GM18519 (cell line): ENCODE data around the gene TRAPPC5.

Source experiments
- ATAC-seq: cut with Tn5 transposase; IDR thresholded peaks from one replicate; pipeline ENCODE4 v1.9.1; 2021; ENCODE audit warnings: mild to moderate bottlenecking, moderate library complexity; ENCODE audit not compliant: unreplicated experiment, low FRiP score

TRAPPC5 gene

GRCh38 chr19:7674010-7675005, 6.3 kb upstream of the TRAPPC5 start:
- ATAC-seq, result no peak

- ATAC-seq, result no peak
Measured at GRCh38 chr19:7676376-7676775, 4.3 kb upstream of the TRAPPC5 start.

GRCh38 chr19:7676854-7677253, 3.8 kb upstream of the TRAPPC5 start, which contains the start of gene MCEMP1:
Gene MCEMP1 (plus strand): TSS chr19:7677090. CDS start chr19:7677121, 31 bp downstream.
- no peak for ATAC-seq

- no peak for ATAC-seq
Measured at GRCh38 chr19:7677669-7678311, 2.8 kb upstream of the TRAPPC5 start.

- ATAC-seq, result no peak
Measured at GRCh38 chr19:7678971-7679751, 1.5 kb upstream of the TRAPPC5 start.

- ATAC-seq, result no peak
Measured at GRCh38 chr19:7679771-7680605, 645 bp upstream of the TRAPPC5 start.

- no peak for ATAC-seq
Measured at GRCh38 chr19:7681340-7682174, 924 bp downstream of the TRAPPC5 start.

- no peak for ATAC-seq
Measured at GRCh38 chr19:7682175-7682855, 1.7 kb downstream of the TRAPPC5 start.

GRCh38 chr19:7685546-7686445, 5.2 kb downstream of the TRAPPC5 start:
- ATAC-seq, result no peak

- ATAC-seq, result no peak
Measured at GRCh38 chr19:7687177-7687576, 6.5 kb downstream of the TRAPPC5 start.

- no peak for ATAC-seq
Measured at GRCh38 chr19:7689165-7689564, 8.5 kb downstream of the TRAPPC5 start.

GRCh38 chr19:7690779-7691258, 10.2 kb downstream of the TRAPPC5 start:
- ATAC-seq, result no peak

GRCh38 chr19:7691497-7691896, 10.9 kb downstream of the TRAPPC5 start:
- no peak for ATAC-seq

GRCh38 chr19:7692417-7693088, 11.9 kb downstream of the TRAPPC5 start:
- ATAC-seq, result no peak

- no peak for ATAC-seq
Measured at GRCh38 chr19:7694499-7694898, 13.9 kb downstream of the TRAPPC5 start.

GRCh38 chr19:7697721-7698287, 17.2 kb downstream of the TRAPPC5 start:
- no peak for ATAC-seq
